Activated naive CD4-positive, alpha-beta T cell treated with anti-CD3 and anti-CD28 coated beads, Interleukin-2, amount 50 U/mL, for 16 hours (primary cell): ENCODE results near the gene ADRA2B.

Experiments
- DNase-seq: peaks from one replicate; pipeline ENCODE4 v3.0.0-alpha.2; 2020

ADRA2B gene

DNA sequence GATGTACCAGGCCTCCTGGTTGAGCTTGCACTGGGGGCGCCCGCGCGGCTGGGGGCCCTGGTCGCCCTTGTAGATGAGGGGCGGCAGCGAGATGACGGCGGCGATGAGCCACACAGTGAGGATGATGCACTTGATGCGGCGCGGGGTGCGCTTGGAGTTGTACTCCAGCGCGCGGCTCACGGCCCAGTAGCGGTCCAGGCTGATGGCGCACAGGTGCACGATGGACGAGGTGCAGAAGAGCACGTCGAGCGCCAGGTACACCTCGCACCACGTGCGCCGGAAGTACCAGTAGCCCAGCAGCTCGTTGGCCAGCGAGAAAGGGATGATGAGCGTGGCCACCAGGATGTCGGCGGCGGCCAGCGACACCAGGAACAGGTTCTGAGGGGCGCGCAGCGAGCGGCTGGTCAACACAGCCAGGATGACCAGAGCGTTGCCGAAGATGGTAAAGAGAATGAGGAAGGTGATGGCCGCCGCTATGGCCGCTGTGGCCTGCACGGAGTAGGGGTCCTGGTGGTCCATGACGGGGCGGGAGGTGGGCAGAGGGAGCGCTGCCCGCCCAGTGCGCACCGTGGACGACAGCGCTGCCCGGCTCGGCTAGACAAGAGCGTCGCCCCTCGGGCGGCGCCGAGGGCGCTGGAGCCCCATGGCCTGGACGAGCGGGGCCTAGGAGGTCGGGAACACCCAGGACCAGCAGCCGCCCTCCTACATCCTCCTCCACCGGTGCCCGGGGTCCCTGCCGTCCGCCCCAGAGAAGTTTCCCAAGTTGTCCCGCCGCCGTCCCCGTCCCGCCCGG is 544 bp downstream of the ADRA2B start:
- no peak for DNase-seq

DNA sequence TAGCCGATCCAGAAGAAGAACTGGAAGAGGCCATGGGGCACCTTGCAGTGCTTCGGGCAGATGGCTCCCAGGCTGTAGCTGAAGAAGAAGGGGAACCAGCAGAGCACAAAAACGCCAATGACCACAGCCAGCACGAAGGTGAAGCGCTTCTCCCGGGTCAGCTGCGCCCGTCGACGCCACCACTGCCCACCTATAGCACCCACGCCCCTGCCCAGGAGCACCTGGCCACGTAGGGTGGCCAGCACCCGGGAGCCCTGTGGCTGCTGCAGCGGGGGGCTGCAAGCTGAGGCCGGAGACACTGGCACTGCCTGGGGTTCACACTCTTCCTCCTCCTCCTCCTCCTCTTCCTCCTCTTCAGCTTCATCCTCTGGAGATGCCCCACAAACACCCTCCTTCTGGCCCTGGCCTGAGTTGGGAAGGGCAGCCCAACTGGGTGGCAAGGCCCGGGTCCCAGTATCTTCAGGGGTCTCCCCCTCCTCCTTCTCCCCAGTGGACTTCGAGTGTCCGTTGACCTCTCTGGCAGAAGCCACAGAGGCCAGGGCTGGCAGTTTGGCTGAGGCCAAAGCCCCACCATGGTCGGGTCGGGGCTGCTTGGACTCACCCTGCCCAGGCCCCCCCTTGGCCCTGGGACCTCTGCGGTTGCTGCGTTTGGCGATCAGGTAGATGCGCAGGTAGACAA is 1.3 kb downstream of the ADRA2B start:
- no peak for DNase-seq

DNA sequence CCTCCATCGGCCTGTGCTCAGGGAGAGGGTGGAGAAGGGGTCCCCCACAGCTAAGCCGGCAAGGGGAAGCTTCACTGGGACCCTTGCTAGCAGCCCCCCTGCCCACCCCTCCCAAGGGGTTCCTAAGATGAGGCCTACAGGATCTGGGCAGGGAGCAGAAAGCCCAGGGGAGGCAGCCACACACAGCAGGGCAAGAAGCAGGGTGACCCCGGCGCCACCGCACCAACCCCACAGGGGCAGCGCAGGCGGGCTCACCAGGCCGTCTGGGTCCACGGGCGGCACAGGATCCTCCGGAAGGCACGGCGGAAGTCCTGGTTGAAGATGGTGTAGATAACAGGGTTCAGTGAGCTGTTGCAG is 1.8 kb downstream of the ADRA2B start:
- DNase-seq = no peak

DNA sequence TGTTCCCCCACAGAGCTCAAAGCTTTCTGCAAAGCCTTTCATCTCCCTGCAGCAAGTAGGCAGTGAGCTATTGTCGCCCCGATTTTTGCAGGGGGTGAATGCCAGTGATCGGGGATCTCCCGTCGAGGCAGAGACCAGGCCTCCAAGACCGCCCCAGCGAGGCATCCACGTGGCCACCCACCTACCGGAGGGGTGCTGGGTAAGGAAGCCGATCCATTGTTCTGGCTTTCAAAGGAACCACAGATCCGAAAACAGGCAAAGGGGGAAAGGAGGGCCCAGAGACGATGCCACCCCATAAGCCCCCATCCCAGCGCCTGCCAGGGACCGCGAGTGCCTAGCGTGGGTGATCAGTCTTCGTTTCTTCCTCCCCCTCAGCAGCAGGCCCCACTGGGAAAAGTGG is 2.4 kb downstream of the ADRA2B start:
- DNase-seq = no peak

DNA sequence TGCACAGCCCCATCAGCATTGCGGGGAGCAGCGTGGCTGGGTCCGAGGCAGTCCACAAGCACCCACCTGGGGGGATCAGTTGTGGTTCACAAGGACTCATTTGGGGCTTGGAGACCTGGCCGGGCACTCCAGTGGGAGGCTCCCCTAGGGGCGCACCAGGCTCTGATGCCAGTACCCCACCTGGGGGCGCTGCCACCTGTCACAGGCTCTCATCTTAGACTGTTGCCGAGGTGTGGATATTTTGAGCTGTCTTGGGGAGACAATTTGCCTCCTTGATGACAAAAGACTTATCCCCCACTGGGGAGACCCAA is 3.0 kb downstream of the ADRA2B start:
- DNase-seq = no peak

DNA sequence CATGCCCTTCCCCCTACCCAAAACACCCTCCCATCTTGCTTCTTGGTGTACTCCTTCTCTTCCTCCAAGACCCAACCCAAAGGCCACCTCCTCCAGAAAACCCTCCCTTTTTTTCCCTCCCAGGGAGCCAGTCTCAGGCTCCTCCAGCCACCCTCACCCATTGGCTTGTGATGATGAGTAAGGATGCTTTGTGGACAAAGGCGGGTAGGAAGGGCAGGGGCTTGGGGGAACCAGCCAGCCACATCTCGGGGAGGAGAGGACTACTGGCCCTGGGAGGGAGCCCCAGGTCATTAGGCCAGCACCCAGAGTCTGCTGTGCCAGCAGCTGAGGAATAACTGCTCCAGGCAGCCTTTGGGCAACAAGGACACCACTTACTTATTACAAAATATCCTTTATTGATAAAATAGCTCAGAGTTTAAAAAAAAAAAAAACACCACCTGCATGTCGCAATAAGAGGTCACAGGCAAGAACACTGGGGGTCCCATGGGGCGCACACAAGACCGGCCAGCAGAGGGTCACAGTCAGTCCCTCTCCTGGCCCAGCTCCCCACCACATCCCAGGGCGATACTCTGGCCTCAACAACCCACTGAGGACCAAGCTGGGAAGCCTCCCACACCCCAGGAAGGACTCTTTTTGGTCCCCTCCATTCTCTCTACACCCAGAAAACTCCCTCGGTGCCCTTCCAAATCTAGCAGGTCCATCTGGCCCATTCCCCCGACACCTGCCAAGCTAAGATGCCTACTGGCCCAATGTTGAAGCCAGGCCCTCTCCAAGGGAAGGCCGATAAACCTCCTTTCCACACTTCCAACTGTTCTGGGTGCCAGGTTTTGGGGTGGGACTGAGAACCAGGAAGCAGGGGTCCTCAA is 3.6 kb downstream of the ADRA2B start:
- DNase-seq = no peak

DNA sequence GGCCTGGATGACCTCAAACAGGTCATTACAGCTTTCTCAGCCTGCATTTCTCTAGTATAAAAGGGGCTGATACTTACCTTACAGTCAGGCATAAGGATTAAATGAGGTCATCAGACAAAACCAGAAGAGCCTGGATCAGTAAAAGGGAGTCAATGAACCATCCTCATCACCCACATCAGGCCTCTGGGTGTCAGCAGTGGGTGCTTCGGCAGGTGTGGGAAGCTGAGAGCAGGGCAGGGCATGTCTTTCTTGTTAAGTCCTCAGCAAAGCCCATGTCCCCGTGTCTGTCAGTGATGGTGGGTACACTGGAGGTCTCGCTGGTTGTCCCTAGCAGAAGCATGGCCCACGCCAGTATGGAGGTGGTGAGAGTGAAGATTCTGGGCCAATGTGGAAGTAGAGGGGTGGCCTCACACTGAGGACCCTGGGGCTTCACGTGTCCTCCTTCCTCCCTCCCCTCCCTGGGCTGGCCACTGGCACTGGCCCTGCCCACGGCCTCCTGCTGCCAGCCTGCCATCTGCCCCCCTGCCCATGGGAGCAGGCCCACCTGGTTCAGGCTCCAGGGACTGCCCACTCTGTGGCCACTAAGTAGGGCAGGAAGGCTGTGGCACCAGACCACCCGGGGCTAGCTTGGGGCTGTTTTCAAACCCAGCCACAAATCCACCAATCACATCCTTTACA is 4.4 kb downstream of the ADRA2B start:
- no peak for DNase-seq

DNA sequence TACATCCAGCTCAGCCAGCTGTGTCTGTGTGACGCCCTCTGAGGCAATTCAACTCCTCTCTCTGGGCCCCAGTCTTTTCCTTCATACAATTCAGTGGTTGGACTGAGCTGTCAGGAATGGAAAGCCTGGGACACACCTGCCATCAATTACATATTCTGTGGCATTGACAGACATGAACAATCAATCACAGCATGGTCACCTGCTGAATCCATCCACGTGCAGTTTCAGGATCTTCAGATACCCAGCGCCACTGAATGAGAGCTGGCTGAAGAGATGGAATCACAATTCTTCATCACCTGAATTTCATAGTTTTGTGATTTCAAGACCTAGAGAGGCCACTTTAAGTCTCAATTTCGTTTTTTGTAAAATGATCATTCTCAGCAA is 5.1 kb downstream of the ADRA2B start:
- DNase-seq = no peak

DNA sequence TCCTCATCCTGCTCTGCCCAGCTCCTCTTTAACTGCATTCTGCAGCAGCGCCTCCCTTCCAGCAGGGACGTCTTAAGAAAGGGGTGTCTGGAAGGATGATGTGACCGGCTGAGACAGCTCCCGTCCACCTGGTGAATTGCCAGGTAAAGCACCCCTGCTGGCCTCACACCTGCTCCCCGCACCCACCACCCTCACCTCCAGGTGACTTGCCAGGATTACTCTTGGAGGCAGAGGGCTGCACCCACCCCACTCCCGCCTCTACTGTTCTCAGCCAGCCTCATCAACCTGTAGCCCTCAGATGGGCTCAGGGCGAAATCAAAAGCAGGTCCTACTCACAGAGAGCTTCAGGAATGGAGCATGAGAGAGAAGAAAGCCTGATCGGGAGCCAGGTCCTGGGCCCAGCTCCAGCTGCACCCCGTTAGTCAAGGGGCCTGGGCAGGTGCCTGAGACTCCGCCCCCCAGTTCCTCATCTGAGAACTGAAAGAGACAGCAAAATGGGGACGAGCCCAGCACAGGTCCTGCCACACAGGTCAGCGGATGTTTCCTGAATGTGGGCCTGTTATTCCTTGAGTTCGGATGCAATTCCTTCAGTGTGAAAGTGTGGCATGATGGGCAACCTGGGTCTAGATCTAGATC is 5.6 kb downstream of the ADRA2B start:
- no peak for DNase-seq

DNA sequence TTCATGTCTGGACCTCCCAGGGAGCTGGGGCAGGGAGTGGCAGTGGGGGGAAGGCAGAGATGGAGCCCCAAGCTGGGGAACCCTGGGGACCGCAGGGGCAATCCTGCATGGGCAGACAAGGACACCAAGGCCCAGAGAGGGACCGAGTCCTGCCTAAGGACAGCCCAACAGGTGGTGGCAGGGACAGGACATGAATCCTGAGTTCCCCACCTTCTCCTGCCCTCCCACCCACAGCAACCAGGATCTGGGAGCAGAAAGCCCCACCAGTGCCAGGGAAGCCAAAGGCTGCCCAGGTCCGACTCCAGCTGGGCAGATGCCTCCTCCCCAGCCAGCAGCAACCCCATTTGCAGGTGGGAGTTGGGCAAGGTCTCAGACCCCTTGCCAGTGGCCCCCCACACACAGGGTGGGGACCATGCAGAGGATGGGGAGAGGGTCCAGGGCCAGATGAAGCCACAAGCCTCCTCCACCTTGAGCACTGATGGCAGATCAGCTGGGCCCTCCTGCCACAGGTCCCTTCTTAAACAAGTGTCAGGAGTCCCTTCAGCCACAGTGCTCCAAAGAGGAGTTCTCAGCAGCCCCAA is 6.3 kb downstream of the ADRA2B start:
- no peak for DNase-seq

DNA sequence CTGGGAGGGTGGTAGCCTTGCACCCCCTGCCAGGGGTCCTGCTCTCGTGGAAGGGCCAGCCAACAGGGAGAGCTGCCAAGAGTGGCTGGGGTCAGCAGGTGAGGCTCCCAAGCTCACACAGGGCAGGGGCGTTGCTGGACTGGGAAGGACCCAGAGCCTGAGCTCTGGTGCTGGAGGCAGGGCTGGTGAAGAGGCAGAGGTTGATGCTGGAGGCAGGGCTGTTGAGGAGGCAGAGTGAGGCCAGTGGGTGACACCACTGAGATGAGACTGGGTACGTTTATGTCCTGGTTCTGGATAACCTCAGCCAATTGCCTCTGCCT is 7.0 kb downstream of the ADRA2B start:
- DNase-seq = no peak

DNA sequence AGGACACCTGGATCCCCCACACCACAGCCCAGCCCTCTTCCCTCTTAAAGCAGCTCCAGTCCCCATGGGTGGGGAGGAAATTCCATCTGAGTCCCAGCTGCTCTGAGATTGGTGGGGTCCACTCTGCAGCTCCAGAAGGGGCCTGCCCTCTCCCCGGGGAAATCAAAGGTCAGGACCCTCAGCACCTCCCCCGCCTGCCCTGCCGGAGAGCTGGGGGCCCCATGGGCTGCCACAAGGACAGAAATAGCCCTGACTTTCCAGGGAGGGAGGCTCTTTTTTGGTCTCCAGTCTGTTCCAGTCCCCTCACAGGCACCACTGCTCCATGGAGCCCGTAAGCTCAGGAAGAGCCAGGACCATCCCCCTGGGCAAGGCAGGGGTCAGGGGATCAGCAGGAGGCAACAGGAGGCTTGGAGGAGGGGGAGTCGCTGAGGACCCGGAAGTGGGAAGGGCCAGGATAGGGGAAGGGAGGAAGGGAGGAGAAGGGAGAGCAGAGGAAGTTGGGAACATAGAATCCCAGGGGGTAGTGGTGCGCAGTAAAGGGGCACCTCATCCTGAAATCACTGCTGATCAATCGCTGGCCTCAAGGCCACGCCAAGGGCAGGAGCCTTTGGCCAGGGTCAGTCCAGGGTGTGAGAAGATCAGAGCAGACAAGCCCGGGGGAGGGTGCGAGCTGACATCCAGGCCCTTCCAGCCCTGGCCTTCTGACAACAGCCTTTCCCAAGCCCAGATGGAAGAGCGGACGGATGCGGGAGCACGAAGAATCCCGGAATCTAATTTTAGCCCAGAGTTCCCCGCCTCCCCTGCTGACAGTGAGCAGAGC is 7.6 kb downstream of the ADRA2B start:
- DNase-seq = no peak

DNA sequence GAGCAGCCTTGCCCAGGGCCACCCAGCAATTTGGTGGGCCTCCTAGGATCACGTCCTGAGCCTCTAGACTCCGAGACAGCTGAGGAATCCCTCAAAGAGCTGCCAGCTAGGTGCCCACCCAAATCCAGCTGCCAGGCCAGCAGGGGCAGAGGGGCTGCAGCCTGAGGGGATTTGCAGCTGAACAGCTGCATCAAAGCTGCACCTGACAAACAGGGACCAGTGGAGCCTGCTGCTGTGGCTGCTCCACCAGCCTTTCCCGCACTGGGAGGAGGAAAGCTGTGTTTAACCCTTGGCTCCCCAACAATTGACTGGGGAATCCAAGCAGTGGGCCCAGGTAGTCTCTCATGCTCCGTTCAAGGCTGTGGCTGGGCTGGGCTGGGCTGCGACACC is 8.2 kb downstream of the ADRA2B start:
- no peak for DNase-seq

DNA sequence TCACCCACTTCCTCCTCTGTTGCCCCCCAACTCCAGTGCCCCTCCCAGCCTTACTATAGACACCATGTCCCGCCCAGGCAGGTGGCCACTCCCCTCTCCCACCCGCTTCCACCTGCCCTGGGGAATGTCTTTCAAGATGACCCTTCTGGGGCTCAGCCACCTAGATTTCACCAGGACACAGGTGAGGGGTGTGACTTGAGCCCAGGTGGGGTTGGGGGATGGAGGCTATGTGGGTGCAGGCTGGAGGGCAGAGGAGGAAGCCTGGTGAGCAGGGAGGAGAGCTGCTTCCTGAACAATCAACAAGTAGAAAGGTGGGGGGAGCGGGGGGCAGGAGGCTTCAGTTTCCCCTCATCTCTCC is 8.7 kb downstream of the ADRA2B start:
- DNase-seq = no peak

DNA sequence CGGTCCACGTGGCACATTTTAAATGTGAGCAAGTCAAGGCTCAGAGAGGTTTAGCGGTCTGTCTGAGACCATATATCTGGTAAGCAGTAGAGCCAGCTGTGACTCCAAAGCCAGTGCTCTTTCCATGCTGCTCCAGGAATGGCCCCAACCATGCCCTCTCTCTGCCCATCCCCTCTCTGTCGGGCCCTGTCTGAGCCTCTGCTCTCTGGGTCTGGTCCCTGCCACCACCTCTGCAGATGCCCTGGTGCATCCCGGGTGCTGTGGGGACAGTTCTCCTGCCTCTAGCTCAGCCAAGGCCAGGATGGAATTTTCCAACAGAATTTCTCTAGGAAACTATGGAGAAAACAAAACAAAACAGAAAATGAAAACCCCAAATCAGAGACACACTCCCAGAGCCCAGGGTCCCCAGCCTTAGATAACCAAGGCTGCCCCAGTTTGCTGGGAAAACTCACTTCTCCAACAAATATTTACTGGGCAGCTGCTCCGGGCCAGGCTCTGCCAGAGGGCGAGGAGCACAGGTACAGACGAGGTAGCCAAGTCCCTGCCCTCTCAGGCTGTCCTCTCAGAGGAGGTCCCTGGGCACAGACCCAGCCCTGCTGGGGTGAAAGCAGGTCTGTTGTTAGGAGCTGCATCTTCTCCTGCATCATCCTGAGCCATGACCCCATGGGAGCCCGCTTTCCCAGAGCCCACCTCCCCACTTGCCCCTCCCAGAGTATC is 9.2 kb downstream of the ADRA2B start:
- no peak for DNase-seq

DNA sequence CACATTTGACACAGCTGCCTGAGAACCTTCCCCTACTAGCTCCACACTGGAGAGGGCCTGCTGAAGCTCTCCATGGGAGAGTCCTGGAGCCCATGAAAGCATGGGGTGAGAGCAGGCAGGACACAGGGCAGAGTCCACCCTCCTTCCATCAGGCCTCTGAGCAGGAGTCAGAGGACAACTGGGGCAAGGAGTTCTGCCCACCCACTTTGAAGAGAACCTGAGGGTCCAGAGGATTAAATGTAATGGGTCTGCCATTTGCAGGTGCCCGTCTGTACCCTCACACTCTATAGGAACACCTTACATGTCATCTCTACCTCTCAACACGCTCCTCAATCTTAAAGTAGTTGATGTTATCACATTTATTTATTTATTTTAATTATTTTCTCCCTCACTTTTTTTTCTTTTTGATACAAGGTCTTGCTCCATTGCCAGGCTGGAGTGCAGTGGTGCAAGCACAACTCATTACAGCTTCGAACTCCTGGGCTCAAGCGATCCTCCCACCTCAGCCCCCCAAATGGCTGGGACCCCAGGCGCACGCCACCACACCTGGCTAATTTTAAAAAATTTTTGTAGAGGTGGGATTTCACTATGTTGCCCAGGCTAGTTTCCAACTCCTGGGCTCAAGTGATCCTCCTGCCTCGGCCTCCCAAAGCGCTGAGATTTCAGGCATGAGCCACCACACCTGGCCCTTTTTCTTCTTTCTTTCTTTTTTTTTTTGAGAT is 10.2 kb downstream of the ADRA2B start:
- no peak for DNase-seq

DNA sequence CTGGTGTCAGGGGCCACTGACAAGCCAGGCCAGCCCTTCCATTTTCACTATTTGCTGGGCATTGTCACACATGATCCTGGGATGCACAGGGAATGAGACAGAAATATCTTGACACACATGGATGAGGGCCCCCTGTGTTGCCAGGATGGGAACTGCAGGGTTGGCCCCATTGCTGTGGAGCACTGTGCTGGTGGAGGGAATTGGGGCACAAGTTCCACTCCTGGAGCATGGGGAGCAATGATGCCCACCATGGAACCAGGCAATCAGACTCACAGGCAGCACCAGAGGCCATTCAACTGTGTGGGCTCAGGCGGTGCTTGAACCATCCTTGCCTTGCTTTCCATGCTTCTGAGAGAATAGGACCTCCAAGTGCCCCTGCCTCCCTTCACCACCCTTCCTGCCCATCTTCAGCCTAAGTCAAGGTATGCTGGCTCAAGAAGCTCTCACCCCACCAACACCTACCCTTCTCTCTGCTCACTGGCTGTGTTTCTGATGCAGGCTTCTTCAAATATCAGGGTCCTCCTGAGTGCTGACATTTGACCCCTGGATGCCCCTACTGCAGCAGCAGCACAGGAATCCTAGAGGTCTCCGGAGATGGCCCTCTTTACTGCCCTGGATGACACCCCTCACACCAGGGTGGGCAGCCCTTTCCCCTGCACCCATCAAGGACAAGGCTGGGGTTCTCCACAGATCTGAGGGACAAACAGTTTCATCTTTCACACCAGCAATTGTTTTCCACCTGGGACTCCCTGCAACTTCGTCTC is 11.0 kb downstream of the ADRA2B start:
- DNase-seq = no peak

DNA sequence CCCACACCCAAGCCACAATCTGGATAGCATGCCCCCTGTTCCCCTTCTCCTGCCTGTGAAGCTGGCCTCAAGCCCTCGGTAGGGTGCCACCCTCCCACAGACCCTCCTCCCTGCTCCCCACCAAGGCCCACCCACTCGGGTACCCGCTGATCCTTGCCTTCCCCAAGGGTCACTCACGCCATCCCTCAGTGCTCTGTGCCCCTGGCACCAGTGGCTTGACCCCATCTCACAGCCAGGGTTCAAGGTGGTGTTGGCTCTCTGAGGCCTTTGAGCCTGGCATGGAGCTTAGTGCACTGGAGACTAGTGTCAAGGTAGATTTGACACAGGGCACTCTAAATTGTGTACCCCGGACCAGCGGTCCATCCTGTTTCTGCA is 11.9 kb downstream of the ADRA2B start:
- no peak for DNase-seq

DNA sequence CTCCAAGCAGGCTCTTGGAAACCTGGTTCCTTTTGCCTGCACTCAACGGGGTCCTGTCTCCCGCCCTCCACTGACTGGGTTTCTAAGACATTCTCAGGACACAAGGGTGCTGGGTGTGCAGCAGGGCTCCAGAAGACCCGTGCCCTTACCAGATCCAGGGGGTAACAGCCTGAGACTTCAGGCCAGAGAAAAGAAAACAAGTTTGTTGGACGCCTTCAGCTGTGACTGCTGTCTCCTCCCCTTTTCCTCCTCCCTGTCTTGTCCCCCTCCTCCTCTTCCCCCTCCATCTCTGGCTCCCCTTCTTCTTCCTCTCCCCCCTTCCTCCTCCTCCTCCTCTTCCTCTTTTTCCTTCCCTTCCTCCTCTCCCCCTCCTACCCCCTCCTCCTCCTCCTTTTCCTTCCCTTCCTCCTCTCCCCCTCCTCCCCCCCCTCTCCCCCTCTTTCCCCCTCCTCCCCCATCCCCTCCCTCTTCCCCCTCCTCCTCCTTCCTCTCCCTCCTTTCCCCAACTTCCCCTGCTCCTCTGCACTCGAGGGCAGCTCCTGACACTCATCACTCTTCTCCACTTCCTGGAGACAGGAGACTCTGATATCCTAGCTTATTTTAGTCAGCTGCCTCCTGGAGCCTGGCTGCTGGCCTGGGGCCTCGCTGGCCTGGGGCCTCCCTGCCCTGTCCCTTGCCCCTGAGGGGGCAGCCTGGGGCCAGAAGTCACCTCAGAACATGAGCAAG is 12.4 kb downstream of the ADRA2B start:
- no peak for DNase-seq
